ENCODE data around the gene MDM1.

Gene MDM1

DNA sequence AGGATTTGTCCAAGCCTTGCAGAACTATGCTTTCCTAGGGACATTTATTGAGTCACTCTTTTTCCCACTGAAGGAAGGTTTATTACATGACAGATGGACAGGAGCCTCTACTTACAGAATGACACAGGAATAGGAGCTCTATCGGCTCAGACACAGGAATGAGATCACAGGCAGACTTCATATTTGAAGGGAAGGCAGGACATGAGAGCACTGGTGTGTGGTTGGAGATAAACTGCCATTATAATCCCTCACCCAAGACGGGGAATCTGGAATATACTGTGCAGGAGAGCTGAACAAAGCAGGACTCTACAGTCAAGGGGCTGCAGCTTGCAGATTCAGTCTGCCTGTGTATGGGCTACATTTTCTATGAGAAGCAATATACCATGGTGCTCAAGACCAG is 51.9 kb downstream of the MDM1 start:
- Histone ChIP-seq H3K4me1 (ENCODE audit: control insufficient read depth, insufficient read depth, low read length) (no peaks in the 10 kb centered on the region), H3K27me3 (ENCODE audit: control insufficient read depth, insufficient read depth, low read length) (no peaks in the 10 kb centered on the region), H3K4me3 (ENCODE audit: low read length) (no peak overlapping the region), H3K9me3 (ENCODE audit: control insufficient read depth, low read length) (no peaks in the 10 kb centered on the region), H3K36me3 (ENCODE audit: control insufficient read depth, insufficient read depth, low read length) (no peaks in the 10 kb centered on the region), H3K9ac (ENCODE audit: low read length) (no peak overlapping the region)

- Histone ChIP-seq H3K9ac (ENCODE audit: low read length) (no peak overlapping the region), H3K4me1 (ENCODE audit: control insufficient read depth, insufficient read depth, low read length) (no peaks in the 10 kb centered on the region), H3K4me3 (ENCODE audit: low read length) (no peak overlapping the region), H3K9me3 (ENCODE audit: control insufficient read depth, low read length) (no peaks in the 10 kb centered on the region), H3K36me3 (ENCODE audit: control insufficient read depth, insufficient read depth, low read length) (no peaks in the 10 kb centered on the region), H3K27me3 (ENCODE audit: control insufficient read depth, insufficient read depth, low read length) (no peaks in the 10 kb centered on the region)
Measured at GRCh38 chr12:68279227-68280054, 52.7 kb downstream of the MDM1 start.

DNA sequence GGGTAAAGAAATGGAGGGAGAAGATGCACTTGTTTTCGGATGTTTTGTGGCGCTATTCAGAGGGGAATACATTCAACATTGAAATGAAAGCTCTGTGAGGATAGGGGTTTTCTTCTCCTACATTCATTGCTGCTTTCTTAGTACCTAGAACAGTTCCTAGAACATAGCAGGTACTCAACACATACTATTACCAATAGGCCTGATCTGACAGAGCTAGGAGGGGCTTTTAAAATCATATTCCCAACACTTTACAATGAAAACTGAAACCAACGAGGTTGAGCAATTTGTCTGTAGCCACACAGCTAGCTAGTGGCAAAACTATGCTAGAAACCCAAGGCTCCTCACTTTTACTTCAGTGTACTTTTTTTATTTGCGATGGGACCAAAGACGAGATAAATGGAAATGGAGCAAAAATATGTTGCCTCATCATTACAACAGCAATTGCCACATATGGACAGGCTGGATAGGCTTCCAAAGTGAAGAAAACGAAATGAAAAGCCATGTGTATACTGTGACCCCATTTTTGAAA is 55.7 kb downstream of the MDM1 start:
- H3K9me3 ChIP-seq (ENCODE audit: control insufficient read depth, low read length): no peaks in the 10 kb centered on the region
- no peaks in the 10 kb centered on the region for H3K36me3 ChIP-seq (ENCODE audit: control insufficient read depth, insufficient read depth, low read length)
- H3K4me1 ChIP-seq (ENCODE audit: control insufficient read depth, insufficient read depth, low read length): no peaks in the 10 kb centered on the region
- no peaks in the 10 kb centered on the region for H3K27me3 ChIP-seq (ENCODE audit: control insufficient read depth, insufficient read depth, low read length)
- no peak overlapping the region for H3K9ac ChIP-seq (ENCODE audit: low read length)
- H3K4me3 ChIP-seq (ENCODE audit: low read length): no peak overlapping the region

DNA sequence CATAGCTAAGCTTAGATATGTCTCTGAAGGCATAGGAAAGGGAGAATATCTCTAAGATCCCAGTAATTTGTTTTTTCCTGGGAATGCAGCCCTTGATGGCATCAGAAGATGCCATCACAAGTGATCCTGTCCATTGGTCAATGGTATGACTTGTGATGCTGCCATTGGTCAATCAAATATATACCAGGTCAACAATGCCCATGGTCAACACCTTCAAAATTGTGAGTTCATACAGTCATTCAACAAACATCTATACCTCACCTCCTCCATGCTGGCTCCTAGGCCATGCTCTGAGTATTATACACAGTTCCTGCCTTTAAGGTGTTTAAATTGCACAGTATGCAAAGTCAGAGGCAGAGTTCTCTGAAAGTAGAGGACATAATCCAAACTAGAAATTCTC is 59.4 kb downstream of the MDM1 start:
- H3K4me1 ChIP-seq (ENCODE audit: control insufficient read depth, insufficient read depth, low read length): no peaks in the 10 kb centered on the region
- H3K36me3 ChIP-seq (ENCODE audit: control insufficient read depth, insufficient read depth, low read length): no peaks in the 10 kb centered on the region
- no peak overlapping the region for H3K4me3 ChIP-seq (ENCODE audit: low read length)
- no peak overlapping the region for H3K9ac ChIP-seq (ENCODE audit: low read length)
- no peaks in the 10 kb centered on the region for H3K9me3 ChIP-seq (ENCODE audit: control insufficient read depth, low read length)
- no peaks in the 10 kb centered on the region for H3K27me3 ChIP-seq (ENCODE audit: control insufficient read depth, insufficient read depth, low read length)

GRCh38 chr12:68271346-68271745 is 60.8 kb downstream of the MDM1 start:
- H3K4me3 ChIP-seq (ENCODE audit: low read length): no peak overlapping the region
- no peaks in the 10 kb centered on the region for H3K9me3 ChIP-seq (ENCODE audit: control insufficient read depth, low read length)
- no peaks in the 10 kb centered on the region for H3K27me3 ChIP-seq (ENCODE audit: control insufficient read depth, insufficient read depth, low read length)
- H3K36me3 ChIP-seq (ENCODE audit: control insufficient read depth, insufficient read depth, low read length): no peaks in the 10 kb centered on the region
- no peak overlapping the region for H3K9ac ChIP-seq (ENCODE audit: low read length)
- no peaks in the 10 kb centered on the region for H3K4me1 ChIP-seq (ENCODE audit: control insufficient read depth, insufficient read depth, low read length)

DNA sequence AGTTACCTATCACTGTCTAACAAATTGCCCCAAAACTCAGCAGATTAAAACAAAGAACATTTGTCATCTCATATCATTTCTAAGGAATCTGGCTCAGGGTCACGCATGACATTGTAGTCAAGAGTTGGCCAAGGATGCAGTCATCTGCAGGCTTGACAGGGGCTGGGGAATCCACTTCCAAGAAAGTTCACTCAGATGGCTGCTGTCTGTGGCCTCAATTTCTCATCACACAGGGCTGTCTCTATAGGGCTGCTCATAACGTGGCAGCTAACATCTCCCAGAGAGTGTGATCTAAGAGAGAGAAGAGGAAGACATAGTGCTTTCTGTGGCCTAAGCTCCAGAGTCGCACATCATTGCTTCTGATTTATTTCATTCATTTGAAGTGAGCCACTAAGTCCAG is 61.8 kb downstream of the MDM1 start:
- Histone ChIP-seq H3K27me3 (ENCODE audit: control insufficient read depth, insufficient read depth, low read length) (no peaks in the 10 kb centered on the region), H3K4me1 (ENCODE audit: control insufficient read depth, insufficient read depth, low read length) (no peaks in the 10 kb centered on the region), H3K9me3 (ENCODE audit: control insufficient read depth, low read length) (no peaks in the 10 kb centered on the region), H3K36me3 (ENCODE audit: control insufficient read depth, insufficient read depth, low read length) (no peaks in the 10 kb centered on the region), H3K4me3 (ENCODE audit: low read length) (no peak overlapping the region), H3K9ac (ENCODE audit: low read length) (no peak overlapping the region)

DNA sequence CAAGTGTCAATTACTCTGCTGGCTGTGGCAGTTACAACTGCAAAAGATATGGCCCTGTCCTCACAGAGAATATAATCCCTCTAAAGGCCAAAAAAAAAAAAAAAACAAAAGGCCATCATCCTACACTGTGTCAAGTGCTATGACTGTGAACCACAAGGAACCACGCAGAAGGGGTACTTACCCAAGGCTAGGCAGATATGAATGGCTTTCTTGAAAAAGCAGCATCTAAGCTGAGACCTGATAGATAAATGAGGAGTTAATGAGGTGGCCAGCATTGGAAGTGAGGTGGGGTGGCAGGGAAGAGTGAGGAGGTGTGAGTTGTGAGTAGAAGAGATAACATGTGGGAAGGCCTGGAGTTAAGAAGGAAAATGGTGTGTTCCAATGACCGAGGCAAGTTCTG is 62.4 kb downstream of the MDM1 start:
- Histone ChIP-seq H3K27me3 (ENCODE audit: control insufficient read depth, insufficient read depth, low read length) (no peaks in the 10 kb centered on the region), H3K9me3 (ENCODE audit: control insufficient read depth, low read length) (no peaks in the 10 kb centered on the region), H3K4me3 (ENCODE audit: low read length) (no peak overlapping the region), H3K36me3 (ENCODE audit: control insufficient read depth, insufficient read depth, low read length) (no peaks in the 10 kb centered on the region), H3K4me1 (ENCODE audit: control insufficient read depth, insufficient read depth, low read length) (no peaks in the 10 kb centered on the region), H3K9ac (ENCODE audit: low read length) (no peak overlapping the region)

- Histone ChIP-seq H3K9me3 (ENCODE audit: control insufficient read depth, low read length) (no peaks in the 10 kb centered on the region), H3K4me1 (ENCODE audit: control insufficient read depth, insufficient read depth, low read length) (no peaks in the 10 kb centered on the region), H3K4me3 (ENCODE audit: low read length) (no peak overlapping the region), H3K9ac (ENCODE audit: low read length) (no peak overlapping the region), H3K36me3 (ENCODE audit: control insufficient read depth, insufficient read depth, low read length) (no peaks in the 10 kb centered on the region), H3K27me3 (ENCODE audit: control insufficient read depth, insufficient read depth, low read length) (no peaks in the 10 kb centered on the region)
Measured at GRCh38 chr12:68268967-68269366, 63.2 kb downstream of the MDM1 start.

- H3K36me3 ChIP-seq (ENCODE audit: control insufficient read depth, insufficient read depth, low read length): no peaks in the 10 kb centered on the region
- no peaks in the 10 kb centered on the region for H3K9me3 ChIP-seq (ENCODE audit: control insufficient read depth, low read length)
- H3K4me3 ChIP-seq (ENCODE audit: low read length): no peak overlapping the region
- H3K27me3 ChIP-seq (ENCODE audit: control insufficient read depth, insufficient read depth, low read length): no peaks in the 10 kb centered on the region
- no peaks in the 10 kb centered on the region for H3K4me1 ChIP-seq (ENCODE audit: control insufficient read depth, insufficient read depth, low read length)
- no peak overlapping the region for H3K9ac ChIP-seq (ENCODE audit: low read length)
Measured at GRCh38 chr12:68267892-68268396, 64.2 kb downstream of the MDM1 start.

GRCh38 chr12:68264857-68265256 is 67.3 kb downstream of the MDM1 start:
- no peaks in the 10 kb centered on the region for H3K9me3 ChIP-seq (ENCODE audit: control insufficient read depth, low read length)
- no peaks in the 10 kb centered on the region for H3K36me3 ChIP-seq (ENCODE audit: control insufficient read depth, insufficient read depth, low read length)
- no peak overlapping the region for H3K4me3 ChIP-seq (ENCODE audit: low read length)
- H3K27me3 ChIP-seq (ENCODE audit: control insufficient read depth, insufficient read depth, low read length): no peaks in the 10 kb centered on the region
- H3K4me1 ChIP-seq (ENCODE audit: control insufficient read depth, insufficient read depth, low read length): no peaks in the 10 kb centered on the region
- no peak overlapping the region for H3K9ac ChIP-seq (ENCODE audit: low read length)

DNA sequence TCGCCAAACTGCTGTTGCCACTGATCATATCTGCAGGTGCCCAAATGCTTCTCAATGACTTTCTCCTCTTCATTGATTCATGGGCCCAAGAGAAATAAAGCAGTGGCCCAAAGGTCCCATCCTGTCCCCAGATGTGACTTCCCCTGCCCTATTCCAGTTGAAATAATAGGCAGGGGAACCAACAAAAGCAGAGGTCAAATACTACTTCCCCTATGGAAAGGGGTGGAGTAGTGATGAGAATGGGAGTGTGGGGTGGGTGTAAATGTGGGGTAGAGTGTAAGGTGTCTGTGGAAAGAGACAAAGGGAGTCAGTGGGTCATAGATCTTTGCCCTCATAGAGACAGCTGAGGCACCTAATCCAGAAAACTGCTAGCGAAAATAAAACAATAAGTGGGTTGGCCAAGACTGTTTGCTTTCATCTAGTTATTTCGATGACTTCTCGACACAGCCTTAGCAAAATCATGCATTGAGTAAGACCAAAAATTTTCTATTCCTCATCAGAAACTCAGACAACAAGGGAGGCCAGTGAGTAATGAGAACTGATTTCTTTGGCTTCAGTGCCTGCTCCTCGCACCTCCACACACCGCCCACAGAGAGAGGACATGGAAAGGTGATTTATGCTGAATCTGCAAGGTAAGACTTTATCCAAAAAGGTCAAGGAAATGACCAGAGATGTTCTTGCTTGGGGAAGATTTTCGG is 67.9 kb downstream of the MDM1 start:
- no peak overlapping the region for H3K4me3 ChIP-seq (ENCODE audit: low read length)
- H3K9ac ChIP-seq (ENCODE audit: low read length): no peak overlapping the region
- no peaks in the 10 kb centered on the region for H3K4me1 ChIP-seq (ENCODE audit: control insufficient read depth, insufficient read depth, low read length)
- no peaks in the 10 kb centered on the region for H3K27me3 ChIP-seq (ENCODE audit: control insufficient read depth, insufficient read depth, low read length)
- H3K36me3 ChIP-seq (ENCODE audit: control insufficient read depth, insufficient read depth, low read length): no peaks in the 10 kb centered on the region
- H3K9me3 ChIP-seq (ENCODE audit: control insufficient read depth, low read length): no peaks in the 10 kb centered on the region

- no peaks in the 10 kb centered on the region for H3K27me3 ChIP-seq (ENCODE audit: control insufficient read depth, insufficient read depth, low read length)
- H3K9ac ChIP-seq (ENCODE audit: low read length): no peak overlapping the region
- no peaks in the 10 kb centered on the region for H3K36me3 ChIP-seq (ENCODE audit: control insufficient read depth, insufficient read depth, low read length)
- no peak overlapping the region for H3K4me3 ChIP-seq (ENCODE audit: low read length)
- no peaks in the 10 kb centered on the region for H3K9me3 ChIP-seq (ENCODE audit: control insufficient read depth, low read length)
- H3K4me1 ChIP-seq (ENCODE audit: control insufficient read depth, insufficient read depth, low read length): no peaks in the 10 kb centered on the region
Measured at GRCh38 chr12:68263366-68263765, 68.8 kb downstream of the MDM1 start.
